Immature natural killer cell (primary cell): Measurements from ENCODE around the gene ARL3. TPM values are rescaled to one million over a fixed set of nuclear protein-coding genes. Genes with fewer than 3 reads are reported as not detected.

Source experiments
- DNase-seq, 3 donors: peaks; one replicate each; pipeline ENCODE4 v3.0.0; 2022; ENCODE audit warnings: mixed read lengths in 1 of 3
- H3K27ac Mint-ChIP-seq, 6 donors: one replicate each; pipeline ENCODE4 v1.8.0; 2020; ENCODE audit warnings: mixed read lengths in 6 of 6, mild to moderate bottlenecking in 5 of 6, inconsistent platforms in 4 of 6, moderate library complexity in 3 of 6
- H3K27me3 Mint-ChIP-seq, 3 donors: one replicate each; pipeline ENCODE4 v1.8.0; 2020 to 2021; ENCODE audit warnings: low read depth in 3 of 3, mild to moderate bottlenecking in 3 of 3, mixed read lengths in 3 of 3, moderate library complexity in 3 of 3, inconsistent platforms in 1 of 3
- H3K36me3 Mint-ChIP-seq, 3 donors: one replicate each; pipeline ENCODE4 v1.8.0; 2020; ENCODE audit warnings: mixed read lengths in 3 of 3, inconsistent platforms in 2 of 3, mild to moderate bottlenecking in 2 of 3
- H3K4me1 Mint-ChIP-seq, 2 donors: one replicate each; pipeline ENCODE4 v1.8.0; 2020; ENCODE audit warnings: inconsistent platforms in 2 of 2, mild to moderate bottlenecking in 2 of 2, mixed read lengths in 2 of 2, moderate library complexity in 1 of 2
- H3K4me3 Mint-ChIP-seq, 5 donors: one replicate each; pipeline ENCODE4 v1.8.0; 2020; ENCODE audit warnings: mild to moderate bottlenecking in 5 of 5, mixed read lengths in 5 of 5, inconsistent platforms in 3 of 5, moderate library complexity in 3 of 5
- H3K9me3 Mint-ChIP-seq, 6 donors: one replicate each; pipeline ENCODE4 v1.8.0; 2020; ENCODE audit warnings: mild to moderate bottlenecking in 6 of 6, mixed read lengths in 6 of 6, inconsistent platforms in 4 of 6, moderate library complexity in 3 of 6
- polyA plus RNA-seq, 3 donors: library from polyadenylated mRNA; unstranded; fragments of 300-500 nt; fragmentation: Illumina TruSeq; gene quantifications; one replicate each; pipeline ENCODE4 v1.2.3, GENCODE V29; 2021

The ARL3 gene
- polyA plus RNA-seq, 3 donors from 2014 or later, result 2.6 to 3.9 (median 3.6) TPM

DNA sequence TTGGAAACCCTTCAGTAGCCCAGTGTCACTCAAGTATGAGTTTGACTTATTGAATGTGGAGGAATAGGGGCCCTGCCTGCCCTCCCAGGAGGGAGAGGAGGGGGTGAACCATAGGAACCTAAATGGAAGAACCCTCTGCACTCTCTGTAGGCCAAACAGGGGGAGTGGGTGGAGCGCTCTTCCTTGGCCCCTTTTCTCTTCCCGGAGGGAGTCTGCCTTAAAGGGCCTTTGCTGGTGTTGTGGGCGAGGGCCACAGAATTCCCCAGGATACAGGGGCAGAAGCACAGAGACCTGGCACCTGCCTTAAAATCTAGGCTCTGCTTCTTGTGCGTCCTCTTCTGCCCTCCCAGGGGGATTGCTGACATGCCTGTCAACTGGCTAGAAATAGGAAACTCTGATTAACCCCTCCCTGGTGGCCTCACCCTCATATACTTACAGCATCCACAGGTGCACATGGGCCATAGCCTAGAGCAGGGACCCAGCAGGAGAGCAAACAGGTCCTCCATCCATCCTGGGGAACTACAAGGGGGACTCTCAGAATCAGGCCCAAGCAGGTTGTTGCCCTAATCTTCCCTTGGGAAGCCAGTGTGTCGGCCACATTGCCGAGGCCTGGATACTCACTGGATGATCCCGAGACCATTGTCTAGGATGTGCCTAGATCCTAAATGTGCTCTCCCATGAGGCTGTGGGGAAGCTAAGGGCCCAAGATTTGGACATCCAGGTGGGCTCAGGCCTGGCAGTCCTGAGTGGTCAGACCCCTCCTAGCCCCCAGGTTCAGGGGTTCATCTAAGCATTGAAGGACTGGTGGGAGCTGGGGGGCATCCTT lies 66.5 kb downstream of the ARL3 start:
- H3K27ac Mint-ChIP-seq, result peak overlapping the region; percentile 93 to 99 (median 96)
- peak overlapping the region; percentile 91 to 97 (median 92) for H3K4me3 Mint-ChIP-seq
- peaks cover 11 to 31% (median 20%) of the 10 kb centered on the region in 3 donors for H3K27me3 Mint-ChIP-seq
- no peaks in the 10 kb centered on the region for H3K36me3 Mint-ChIP-seq
- no peak for DNase-seq
- peaks cover 65 to 68% of the 10 kb centered on the region in 2 donors for H3K4me1 Mint-ChIP-seq
- no peaks in the 10 kb centered on the region for H3K9me3 Mint-ChIP-seq

DNA sequence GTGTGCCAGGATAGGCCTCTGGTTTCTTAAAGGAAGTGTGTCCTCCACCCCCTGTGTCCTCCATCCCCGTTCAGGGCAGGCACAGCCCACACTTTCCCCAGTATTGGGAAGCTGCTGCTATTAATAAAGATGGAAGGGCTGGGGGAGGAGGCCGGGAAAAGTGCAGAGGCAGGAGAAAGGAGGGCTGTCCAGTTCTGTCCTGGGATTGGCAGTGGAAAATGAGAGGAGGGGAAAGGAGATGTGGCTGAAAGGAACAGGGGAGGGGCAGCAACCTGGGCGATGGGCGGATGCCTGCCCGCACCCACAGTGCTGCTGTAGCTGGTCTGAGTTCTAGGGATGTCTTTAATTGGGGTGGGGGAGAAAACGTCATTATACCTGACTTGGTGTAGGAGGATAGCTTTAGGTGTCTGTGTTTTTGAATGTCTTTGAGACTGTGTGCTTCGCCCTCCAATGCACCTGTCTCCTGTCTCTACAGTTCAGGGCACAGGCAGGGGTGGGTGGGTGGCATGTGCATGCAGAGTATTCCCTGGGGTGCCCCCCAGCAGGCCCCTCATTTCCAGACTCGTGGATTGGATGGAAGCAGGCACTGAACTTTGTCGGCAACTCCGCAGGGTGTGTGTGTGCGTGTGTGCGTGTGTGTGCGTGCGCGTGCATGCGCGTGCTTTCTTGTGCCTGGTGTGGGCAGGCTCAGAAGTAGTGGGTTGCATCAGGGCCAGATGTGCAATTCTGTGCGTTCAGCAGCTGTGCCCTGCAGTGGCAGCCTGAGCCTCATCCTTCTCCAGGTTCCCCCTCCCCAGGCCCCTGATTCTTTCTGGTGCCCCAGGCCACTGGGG lies 67.4 kb downstream of the ARL3 start:
- Mint-ChIP-seq H3K4me1 (peaks cover 59 to 63% of the 10 kb centered on the region in 2 donors), H3K27ac (peak overlapping the region; percentile 93 to 99 (median 96)), H3K27me3 (peaks cover 15 to 35% (median 22%) of the 10 kb centered on the region in 3 donors), H3K36me3 (no peaks in the 10 kb centered on the region), H3K9me3 (no peaks in the 10 kb centered on the region), H3K4me3 (peak overlapping the region; percentile 91 to 97 (median 92))
- DNase-seq, result peak; percentile 26 to 39 (median 34)

DNA sequence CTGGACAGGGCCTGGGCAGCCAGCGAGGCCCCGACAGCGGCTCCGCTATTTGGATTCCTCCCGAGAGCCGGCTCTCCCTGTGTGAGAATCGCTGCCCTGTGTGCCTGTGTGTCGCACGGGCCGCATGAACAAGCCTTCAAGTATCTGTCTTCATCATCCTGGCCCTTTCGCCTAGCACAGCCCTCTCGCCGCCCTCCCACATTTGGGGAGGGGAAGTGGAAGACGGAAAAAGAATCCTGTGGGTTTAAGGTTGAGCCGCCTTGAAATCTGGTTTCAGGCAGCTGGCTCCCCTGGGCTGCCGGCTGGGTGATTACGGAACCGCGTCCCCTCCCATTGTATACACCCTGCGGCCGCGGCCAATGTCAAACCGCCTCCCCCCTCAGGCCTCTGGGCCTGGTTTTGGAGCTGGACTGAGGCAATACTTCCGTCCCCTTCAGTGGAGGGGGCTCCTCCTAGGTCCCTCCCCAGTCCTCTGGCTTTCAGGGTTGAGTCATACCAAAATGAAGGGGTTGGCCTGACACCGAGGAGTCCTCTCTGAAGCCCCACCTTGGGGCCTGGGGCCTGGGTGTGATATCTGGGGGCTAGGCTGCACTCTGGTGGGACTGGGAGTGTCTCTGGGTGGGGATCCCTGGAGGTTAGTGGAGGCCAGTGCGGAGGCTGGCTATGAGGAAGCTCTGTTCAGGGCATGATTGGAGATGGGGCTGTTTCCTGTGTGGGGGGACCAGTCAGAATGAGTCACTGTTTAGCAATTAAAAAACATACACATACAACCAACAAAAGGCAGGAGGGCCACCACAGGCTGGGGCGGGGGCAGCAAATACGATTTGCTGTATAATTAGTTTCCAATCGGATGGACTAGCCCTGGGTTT lies 68.2 kb downstream of the ARL3 start:
- H3K4me1 Mint-ChIP-seq, result peaks cover 55 to 59% of the 10 kb centered on the region in 2 donors

DNA sequence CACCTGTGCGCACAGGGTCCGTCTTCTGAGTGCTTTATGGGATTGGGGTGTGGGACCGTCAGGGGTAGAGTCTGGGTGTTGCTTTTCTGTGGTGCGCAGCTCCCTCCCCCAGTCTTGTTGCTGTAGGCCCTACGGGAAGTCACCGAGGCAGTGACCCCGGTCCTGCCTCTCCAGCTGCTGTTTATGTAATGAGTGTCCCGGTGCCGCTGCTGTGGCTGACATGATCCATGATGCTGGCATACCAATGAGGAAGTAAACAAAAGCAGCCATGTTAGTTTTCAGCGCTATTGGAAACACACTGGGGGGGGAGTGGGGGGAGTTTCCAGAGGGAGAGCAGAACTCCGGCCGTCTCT lies 68.8 kb downstream of the ARL3 start:
- H3K4me1 Mint-ChIP-seq, result peaks cover 49 to 53% of the 10 kb centered on the region in 2 donors
- H3K27me3 Mint-ChIP-seq, result peaks cover 15 to 34% (median 22%) of the 10 kb centered on the region in 3 donors
- H3K9me3 Mint-ChIP-seq, result no peaks in the 10 kb centered on the region
- H3K4me3 Mint-ChIP-seq, result peak overlapping the region; percentile 91 to 97 (median 92)
- no peaks in the 10 kb centered on the region for H3K36me3 Mint-ChIP-seq
- peak overlapping the region; percentile 93 to 99 (median 96) for H3K27ac Mint-ChIP-seq
- DNase-seq, result peak; percentile 32 to 38 (median 36)

More for the DNA sequence above, 68.2 kb downstream of the ARL3 start:
- H3K4me3 Mint-ChIP-seq, result peak overlapping the region; percentile 91 to 97 (median 92)
- peak; percentile 78 to 82 (median 79) for DNase-seq
- H3K27me3 Mint-ChIP-seq, result peaks cover 15 to 35% (median 22%) of the 10 kb centered on the region in 3 donors
- no peaks in the 10 kb centered on the region for H3K9me3 Mint-ChIP-seq
- peak overlapping the region; percentile 93 to 99 (median 96) for H3K27ac Mint-ChIP-seq
- no peaks in the 10 kb centered on the region for H3K36me3 Mint-ChIP-seq

DNA sequence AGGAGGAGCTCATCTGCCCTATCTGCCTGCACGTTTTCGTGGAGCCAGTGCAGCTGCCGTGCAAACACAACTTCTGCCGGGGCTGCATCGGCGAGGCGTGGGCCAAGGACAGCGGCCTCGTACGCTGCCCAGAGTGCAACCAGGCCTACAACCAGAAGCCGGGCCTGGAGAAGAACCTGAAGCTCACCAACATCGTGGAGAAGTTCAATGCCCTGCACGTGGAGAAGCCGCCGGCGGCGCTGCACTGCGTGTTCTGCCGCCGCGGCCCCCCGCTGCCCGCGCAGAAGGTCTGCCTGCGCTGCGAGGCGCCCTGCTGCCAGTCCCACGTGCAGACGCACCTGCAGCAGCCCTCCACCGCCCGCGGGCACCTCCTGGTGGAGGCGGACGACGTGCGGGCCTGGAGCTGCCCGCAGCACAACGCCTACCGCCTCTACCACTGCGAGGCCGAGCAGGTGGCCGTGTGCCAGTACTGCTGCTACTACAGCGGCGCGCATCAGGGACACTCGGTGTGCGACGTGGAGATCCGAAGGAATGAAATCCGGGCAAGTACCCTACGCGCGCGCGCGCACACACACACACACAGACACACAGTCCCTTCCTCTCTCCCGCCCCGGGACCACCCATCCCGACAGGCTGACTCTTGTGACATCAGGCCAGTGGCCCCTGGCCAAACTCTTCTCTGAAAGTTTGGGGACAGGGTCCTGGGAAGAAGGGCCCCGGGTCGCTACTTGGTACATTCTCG lies 69.4 kb downstream of the ARL3 start:
- no peaks in the 10 kb centered on the region for H3K9me3 Mint-ChIP-seq
- H3K27ac Mint-ChIP-seq, result peak overlapping the region; percentile 93 to 99 (median 96)
- peak overlapping the region; percentile 91 to 97 (median 92) for H3K4me3 Mint-ChIP-seq
- peak; percentile 66 to 73 (median 71) for DNase-seq
- peaks cover 15 to 34% (median 22%) of the 10 kb centered on the region in 3 donors for H3K27me3 Mint-ChIP-seq
- H3K36me3 Mint-ChIP-seq, result no peaks in the 10 kb centered on the region
- peaks cover 45 to 48% of the 10 kb centered on the region in 2 donors for H3K4me1 Mint-ChIP-seq

DNA sequence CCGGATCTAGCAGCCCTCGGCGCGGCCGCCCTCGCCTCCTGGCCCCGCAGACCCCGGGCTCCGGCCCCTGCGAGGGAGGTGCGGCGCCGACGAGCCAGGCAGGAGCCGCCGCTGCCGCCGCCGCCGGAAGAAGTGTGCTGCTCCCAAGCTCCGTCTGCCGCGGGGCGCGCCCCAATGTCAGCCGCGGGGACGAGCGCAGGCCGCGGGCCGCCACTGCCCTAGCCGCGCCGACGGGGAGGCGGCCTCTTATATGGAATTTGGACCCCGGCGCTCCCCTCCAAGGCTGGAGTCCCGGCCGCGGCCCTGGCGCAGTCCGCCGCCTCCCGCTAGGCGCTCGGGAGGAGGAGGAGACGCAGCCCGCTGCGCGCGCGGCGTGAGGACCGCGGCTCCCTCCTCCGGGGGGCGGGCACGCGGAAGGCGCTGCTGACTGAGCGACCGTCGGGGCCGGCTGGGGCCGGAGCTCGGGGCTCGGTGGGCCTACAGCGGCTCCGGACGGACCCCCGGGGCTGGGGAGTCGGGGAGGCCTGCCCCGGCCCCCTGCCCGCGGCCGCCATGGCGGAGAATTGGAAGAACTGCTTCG lies 70.0 kb downstream of the ARL3 start, which contains the start of gene TRIM8:
Gene TRIM8 (plus strand): TSS at position 414 of the 580 bp plus-strand sequence. CDS start 139 bp downstream, at position 553.
- peak; percentile 59 to 66 (median 63) for DNase-seq
- Mint-ChIP-seq H3K27ac (peak within 1 kb of the TSS; percentile 93 to 99 (median 96)), H3K36me3 (no peaks in the 10 kb centered on the region), H3K4me1 (peaks cover 40 to 41% of the 10 kb centered on the region in 2 donors), H3K4me3 (peak within 1 kb of the TSS; percentile 92 to 97 (median 93)), H3K9me3 (no peaks in the 10 kb centered on the region), H3K27me3 (peaks cover 15 to 34% (median 22%) of the 10 kb centered on the region in 3 donors)

DNA sequence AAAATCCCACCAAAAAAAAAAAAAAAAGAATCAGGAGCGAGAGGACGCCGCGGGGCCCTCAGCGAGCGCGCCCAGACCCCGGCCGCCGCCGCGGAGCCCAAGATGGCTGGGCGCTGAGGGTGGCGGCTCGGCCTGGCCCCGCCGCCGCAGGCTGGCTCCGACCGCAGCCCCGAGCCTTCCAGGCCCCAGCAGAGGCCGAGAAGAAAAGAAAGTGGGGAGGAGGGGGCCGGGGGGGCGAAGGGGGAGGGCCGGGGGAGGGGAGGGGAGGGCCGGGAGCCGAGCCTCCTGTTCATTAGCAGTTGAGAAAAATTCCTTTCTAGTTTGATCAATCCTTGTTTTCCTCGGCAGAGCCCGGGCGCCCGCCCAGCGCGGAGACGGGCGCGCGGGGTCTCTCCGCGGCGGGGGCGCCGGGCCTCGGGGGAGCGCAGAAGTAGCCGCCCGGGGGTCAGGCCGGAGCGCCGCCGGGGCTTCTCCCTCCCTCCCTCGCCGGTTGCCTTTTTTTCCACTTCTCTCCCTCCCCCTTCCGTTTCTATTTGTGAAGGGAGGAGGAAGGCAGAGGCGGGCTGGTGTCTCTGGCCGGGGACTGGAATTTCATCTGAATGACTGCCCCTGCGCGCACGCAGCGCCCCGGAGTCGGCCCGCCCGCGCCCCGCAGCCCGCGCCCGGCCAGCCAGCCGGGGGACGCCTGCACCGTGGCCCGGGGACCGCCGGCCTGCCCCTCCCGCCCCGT lies 70.7 kb downstream of the ARL3 start:
- Mint-ChIP-seq H3K27ac (peak overlapping the region; percentile 86 to 95 (median 92)), H3K4me1 (peaks cover 34 to 35% of the 10 kb centered on the region in 2 donors), H3K36me3 (no peaks in the 10 kb centered on the region), H3K4me3 (peak overlapping the region; percentile 91 to 94 (median 92)), H3K27me3 (peaks cover 15 to 34% (median 25%) of the 10 kb centered on the region in 3 donors), H3K9me3 (no peaks in the 10 kb centered on the region)
- peak; percentile 45 to 54 (median 51) for DNase-seq

DNA sequence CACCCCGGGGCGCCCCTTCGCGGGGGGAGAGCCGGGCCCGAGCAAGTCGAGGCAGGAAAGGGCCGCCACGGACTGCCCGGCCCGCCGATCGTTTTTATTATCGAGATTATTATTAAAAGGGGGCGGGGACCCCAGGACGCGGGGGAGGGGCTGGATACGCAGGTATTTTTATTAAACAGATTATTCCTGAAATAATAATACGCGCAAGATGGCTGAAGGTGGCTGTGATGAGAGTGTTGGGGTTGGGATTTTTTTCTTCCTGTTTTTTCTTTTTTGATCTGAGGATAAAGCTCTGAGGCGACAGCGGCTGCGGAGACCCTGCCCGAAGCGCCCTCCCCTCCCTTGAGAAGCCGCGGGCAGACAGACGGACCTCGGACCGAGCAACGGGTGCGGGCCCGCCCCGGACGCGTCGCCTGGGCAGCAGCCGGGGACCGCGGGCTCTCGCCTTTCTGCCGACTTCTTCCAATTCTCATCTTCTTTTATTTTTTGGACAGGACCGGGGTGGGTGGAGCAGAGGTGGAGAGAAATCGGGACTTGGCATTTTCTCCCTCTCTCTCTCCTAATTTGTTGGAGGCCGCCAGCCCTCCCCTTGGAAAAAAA lies 71.4 kb downstream of the ARL3 start:
- H3K36me3 Mint-ChIP-seq, result no peaks in the 10 kb centered on the region
- H3K27ac Mint-ChIP-seq, result peak overlapping the region; percentile 86 to 95 (median 92)
- DNase-seq, result peak in 2 of 3 donors; percentile 44 to 45
- peak overlapping the region; percentile 91 to 94 (median 92) for H3K4me3 Mint-ChIP-seq
- H3K4me1 Mint-ChIP-seq, result peaks cover 27 to 28% of the 10 kb centered on the region in 2 donors
- H3K9me3 Mint-ChIP-seq, result no peaks in the 10 kb centered on the region
- peaks cover 15 to 34% (median 25%) of the 10 kb centered on the region in 3 donors for H3K27me3 Mint-ChIP-seq

DNA sequence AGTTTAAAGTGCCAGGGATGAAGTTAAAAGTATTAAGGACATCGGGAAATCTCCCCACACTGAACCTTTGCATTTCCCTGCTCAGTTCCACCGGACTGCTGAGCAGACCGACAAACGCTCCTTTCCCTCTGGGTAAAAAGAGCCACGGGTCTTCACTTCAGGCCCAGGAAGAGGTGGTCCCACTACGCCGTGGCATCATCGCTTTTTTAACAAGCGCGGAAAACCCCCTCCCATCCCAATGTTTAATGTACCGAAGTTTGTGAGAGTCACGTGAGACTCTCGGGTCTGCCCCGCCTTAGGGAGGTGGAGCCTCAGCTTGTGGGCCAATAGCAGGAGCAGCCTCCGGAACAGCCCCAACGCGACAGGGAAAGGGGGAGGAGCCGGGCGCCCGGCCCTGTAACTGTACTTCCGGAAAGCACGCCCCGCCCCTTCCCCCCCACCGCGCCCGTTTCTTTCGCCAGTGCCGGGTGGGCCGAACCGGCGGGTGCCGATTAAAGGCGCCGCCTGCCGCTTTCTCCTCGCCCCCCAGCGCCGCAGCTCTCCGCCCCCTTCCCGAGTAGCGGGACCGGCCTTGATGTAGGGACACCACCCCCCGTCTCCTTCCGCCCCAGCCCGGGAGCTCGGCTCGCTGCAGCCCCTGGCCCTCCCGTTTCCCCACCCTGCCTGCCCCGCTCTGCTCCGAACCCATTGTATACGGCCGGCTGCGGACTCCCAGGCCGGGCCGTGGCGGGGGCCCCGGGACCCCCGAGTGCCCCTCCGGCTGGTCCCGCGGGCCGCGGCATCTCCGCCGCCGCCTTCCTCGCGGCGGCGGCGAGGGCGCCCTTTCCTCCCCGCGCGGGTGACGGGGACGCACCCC lies 72.1 kb downstream of the ARL3 start:
- peak overlapping the region; percentile 87 to 98 (median 94) for H3K4me3 Mint-ChIP-seq
- no peaks in the 10 kb centered on the region for H3K36me3 Mint-ChIP-seq
- peaks cover 15 to 30% (median 25%) of the 10 kb centered on the region in 3 donors for H3K27me3 Mint-ChIP-seq
- peaks cover 20 to 21% of the 10 kb centered on the region in 2 donors for H3K4me1 Mint-ChIP-seq
- no peaks in the 10 kb centered on the region for H3K9me3 Mint-ChIP-seq
- peak overlapping the region; percentile 95 to 98 (median 97) for H3K27ac Mint-ChIP-seq
- peak; percentile 94 to 96 (median 95) for DNase-seq

DNA sequence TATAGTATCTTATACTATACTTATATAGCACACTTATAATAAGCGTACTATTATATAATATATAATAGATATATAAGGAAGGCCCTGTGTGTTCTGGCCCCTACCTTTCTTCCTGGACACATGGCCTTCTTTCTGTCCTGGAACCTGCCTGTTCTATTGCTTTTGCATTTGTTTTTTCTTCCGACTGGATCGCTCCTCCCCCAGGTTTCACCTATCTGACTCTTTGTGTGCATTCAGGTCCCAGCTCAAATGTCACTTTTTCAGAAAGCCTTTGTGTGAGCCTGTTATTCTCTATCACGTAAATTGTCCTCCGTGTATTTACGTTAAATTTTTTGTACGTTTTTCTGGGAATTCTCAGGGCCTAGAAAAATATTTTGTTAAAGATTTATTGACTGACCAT lies 72.8 kb downstream of the ARL3 start:
- Mint-ChIP-seq H3K27me3 (peaks cover 17 to 24% (median 19%) of the 10 kb centered on the region in 3 donors), H3K27ac (peak overlapping the region; percentile 95 to 98 (median 97)), H3K36me3 (no peaks in the 10 kb centered on the region), H3K4me1 (peaks cover 13 to 14% of the 10 kb centered on the region in 2 donors), H3K4me3 (peak overlapping the region; percentile 87 to 98 (median 94)), H3K9me3 (no peaks in the 10 kb centered on the region)
- DNase-seq, result no peak
